ENCODE measurements around the gene S1PR1. TPM values are rescaled to one million over a fixed set of nuclear protein-coding genes. Genes with fewer than 3 reads are reported as not detected.
A peak's percentile ranks its signal among the peaks of the same experiment; 100 is the strongest.

Gene S1PR1
- total and polyA plus RNA-seq, 2 donors (not counting 3 experiments of a cell fraction or from before 2014, with no cell fraction given), result 137 to 387 TPM

DNA sequence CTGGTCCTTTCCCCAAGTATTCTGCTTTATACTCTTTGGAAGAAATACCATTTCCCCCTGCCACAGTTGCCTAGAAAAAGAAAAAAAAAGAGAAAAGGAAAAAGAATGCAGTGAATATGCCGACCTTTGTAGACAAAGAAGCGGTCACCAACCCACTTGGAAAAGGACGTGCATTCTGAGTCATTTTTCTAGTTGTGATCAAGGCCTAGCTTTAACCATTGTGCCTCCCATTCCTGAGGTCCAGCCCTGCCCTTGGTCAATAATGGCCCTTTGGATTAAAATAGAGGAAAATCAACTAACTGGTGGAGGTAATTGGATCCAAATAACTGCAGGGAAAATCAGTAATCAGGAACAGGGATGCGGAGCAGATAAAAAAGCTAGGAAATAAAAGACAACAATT lies 24.8 kb downstream of the S1PR1 start:
- peak overlapping the region; percentile 83 for H3K27ac ChIP-seq (ENCODE audit: insufficient read depth, low read depth, low read length)
- intact Hi-C loops (cut with micrococcal nuclease), result loop anchor here (1.0 kb wide), 1 partner anchor 27 kb away; no protein-coding TSS in a partner anchor
- no peaks in the 10 kb centered on the region for H3K9me3 ChIP-seq (replicated peaks; ENCODE audit: control insufficient read depth, insufficient read depth, low read length)
- DNase-seq (ENCODE audit: low read depth, low spot score) (peak; percentile 49), FAIRE-seq (no peak)
- H3K4me3 ChIP-seq (replicated peaks in 1 of 3; ENCODE audit: insufficient read depth in 1 of 3, low read depth in 1 of 3, low read length in 3 of 3), result no peak overlapping the region
- H3K79me2 ChIP-seq (ENCODE audit: control insufficient read depth, insufficient read depth, low read length), result no peaks in the 10 kb centered on the region
- dilution Hi-C loops (cut with MboI; ENCODE audit: extremely low pct_ligation_motif_present, low sequenced_read_pairs), result no loop called here
- CTCF ChIA-PET, result interaction anchor here (1.1 to 3.4 kb wide), 4 partner anchors 11 to 27 kb away, joined by 3 to 16 read pairs (median 4); no protein-coding TSS in a partner anchor
- TF ChIP-seq FOS (IDR thresholded peaks at IDR 0.05; ENCODE audit: borderline replicate concordance, insufficient read depth, low read length) (peak; percentile 52), POLR2AphosphoS5 (IDR thresholded peaks at IDR 0.05; ENCODE audit: insufficient read depth, low read depth, low read length) (no peak)
- TF ChIP-seq, protein P1, sequence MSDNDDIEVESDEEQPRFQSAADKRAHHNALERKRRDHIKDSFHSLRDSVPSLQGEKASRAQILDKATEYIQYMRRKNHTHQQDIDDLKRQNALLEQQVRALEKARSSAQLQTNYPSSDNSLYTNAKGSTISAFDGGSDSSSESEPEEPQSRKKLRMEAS (IDR thresholded peaks at IDR 0.05; ENCODE audit: insufficient read depth, insufficient read length), result no peak
- no TSS peak for BruUV-seq (replicated peaks)
- peak overlapping the region; percentile 92 for H2AFZ ChIP-seq (ENCODE audit: low read depth, low read length)
- no peaks in the 10 kb centered on the region for H4K20me1 ChIP-seq (replicated peaks; ENCODE audit: control insufficient read depth, extremely low read depth, insufficient read depth, low read length)
- H3K4me1 ChIP-seq (ENCODE audit: control insufficient read depth, extremely low read depth, insufficient read depth, low read length), result peaks cover 59% of the 10 kb centered on the region
- H3K4me2 ChIP-seq (ENCODE audit: insufficient read depth, low read length), result peak overlapping the region; percentile 9
- peak overlapping the region; percentile 2 for H3K9ac ChIP-seq (replicated peaks; ENCODE audit: extremely low read depth, insufficient read depth, low read length)
- H3K27me3 ChIP-seq (ENCODE audit: control insufficient read depth in 2 of 2, insufficient read depth in 2 of 2, low read length in 2 of 2), result no peaks in the 10 kb centered on the region
- POLR2A ChIA-PET, result interaction anchor here (0.7 to 1.3 kb wide), 2 partner anchors 10 to 23 kb away, joined by 3 read pairs; no protein-coding TSS in a partner anchor
- no peaks in the 10 kb centered on the region for H3K36me3 ChIP-seq (ENCODE audit: control insufficient read depth in 2 of 2, extremely low read depth in 1 of 2, insufficient read depth in 2 of 2, low read length in 2 of 2)
- H3K9me1 ChIP-seq (replicated peaks; ENCODE audit: control insufficient read depth, extremely low read depth, insufficient read depth, low read length), result no peaks in the 10 kb centered on the region

DNA sequence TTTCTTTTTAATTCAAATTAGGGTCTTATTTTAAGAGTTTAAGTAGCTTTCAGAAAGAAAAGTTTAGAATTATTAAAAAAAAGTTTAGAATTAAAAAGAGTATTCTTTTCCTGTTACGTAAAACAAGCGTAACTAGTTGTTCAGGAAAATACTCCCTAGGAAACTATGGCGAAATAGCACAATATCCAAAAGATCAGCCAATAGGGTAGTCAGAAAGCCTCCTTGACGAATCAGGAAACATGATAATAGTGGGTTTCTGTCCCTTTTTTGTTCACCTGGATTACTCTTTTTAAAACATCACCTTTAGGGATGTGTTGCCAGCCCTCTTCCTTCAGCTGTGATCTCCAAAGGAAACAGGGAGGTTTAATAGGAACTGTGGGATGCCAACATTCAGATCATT lies 25.2 kb downstream of the S1PR1 start:
- Histone ChIP-seq H3K4me1 (ENCODE audit: control insufficient read depth, extremely low read depth, insufficient read depth, low read length) (peaks cover 59% of the 10 kb centered on the region), H3K36me3 (ENCODE audit: control insufficient read depth in 2 of 2, extremely low read depth in 1 of 2, insufficient read depth in 2 of 2, low read length in 2 of 2) (no peaks in the 10 kb centered on the region), H3K9me1 (replicated peaks; ENCODE audit: control insufficient read depth, extremely low read depth, insufficient read depth, low read length) (no peaks in the 10 kb centered on the region), H3K27me3 (ENCODE audit: control insufficient read depth in 2 of 2, insufficient read depth in 2 of 2, low read length in 2 of 2) (no peaks in the 10 kb centered on the region), H3K27ac (ENCODE audit: insufficient read depth, low read depth, low read length) (peak overlapping the region; percentile 83), H2AFZ (ENCODE audit: low read depth, low read length) (peak overlapping the region; percentile 87), H3K9ac (replicated peaks; ENCODE audit: extremely low read depth, insufficient read depth, low read length) (peak overlapping the region; percentile 2), H3K79me2 (ENCODE audit: control insufficient read depth, insufficient read depth, low read length) (no peaks in the 10 kb centered on the region), H4K20me1 (replicated peaks; ENCODE audit: control insufficient read depth, extremely low read depth, insufficient read depth, low read length) (no peaks in the 10 kb centered on the region), H3K4me3 (replicated peaks in 1 of 3; ENCODE audit: insufficient read depth in 1 of 3, low read depth in 1 of 3, low read length in 3 of 3) (no peak overlapping the region), H3K4me2 (ENCODE audit: insufficient read depth, low read length) (peak overlapping the region; percentile 9), H3K9me3 (replicated peaks; ENCODE audit: control insufficient read depth, insufficient read depth, low read length) (no peaks in the 10 kb centered on the region)
- no TSS peak for BruUV-seq (replicated peaks)
- intact Hi-C loops (cut with micrococcal nuclease), result loop anchor here (1.0 kb wide), 1 partner anchor 26 kb away; no protein-coding TSS in a partner anchor
- TF ChIP-seq GATA2 (IDR thresholded peaks at IDR 0.05; ENCODE audit: insufficient read depth, insufficient read length, low read depth, low read length), result no peak
- TF ChIP-seq POLR2AphosphoS5 (IDR thresholded peaks at IDR 0.05; ENCODE audit: insufficient read depth, low read depth, low read length), result no peak
- TF ChIP-seq EZH2 (IDR thresholded peaks at IDR 0.05; ENCODE audit: borderline replicate concordance, low read depth, low read length, severe bottlenecking), result no peak
- TF ChIP-seq POLR2A (IDR thresholded peaks at IDR 0.05; ENCODE audit: low read depth, low read length), result no peak
- TF ChIP-seq MYC (IDR thresholded peaks at IDR 0.05; ENCODE audit: low read depth, low read length), result no peak
- TF ChIP-seq, protein P2, sequence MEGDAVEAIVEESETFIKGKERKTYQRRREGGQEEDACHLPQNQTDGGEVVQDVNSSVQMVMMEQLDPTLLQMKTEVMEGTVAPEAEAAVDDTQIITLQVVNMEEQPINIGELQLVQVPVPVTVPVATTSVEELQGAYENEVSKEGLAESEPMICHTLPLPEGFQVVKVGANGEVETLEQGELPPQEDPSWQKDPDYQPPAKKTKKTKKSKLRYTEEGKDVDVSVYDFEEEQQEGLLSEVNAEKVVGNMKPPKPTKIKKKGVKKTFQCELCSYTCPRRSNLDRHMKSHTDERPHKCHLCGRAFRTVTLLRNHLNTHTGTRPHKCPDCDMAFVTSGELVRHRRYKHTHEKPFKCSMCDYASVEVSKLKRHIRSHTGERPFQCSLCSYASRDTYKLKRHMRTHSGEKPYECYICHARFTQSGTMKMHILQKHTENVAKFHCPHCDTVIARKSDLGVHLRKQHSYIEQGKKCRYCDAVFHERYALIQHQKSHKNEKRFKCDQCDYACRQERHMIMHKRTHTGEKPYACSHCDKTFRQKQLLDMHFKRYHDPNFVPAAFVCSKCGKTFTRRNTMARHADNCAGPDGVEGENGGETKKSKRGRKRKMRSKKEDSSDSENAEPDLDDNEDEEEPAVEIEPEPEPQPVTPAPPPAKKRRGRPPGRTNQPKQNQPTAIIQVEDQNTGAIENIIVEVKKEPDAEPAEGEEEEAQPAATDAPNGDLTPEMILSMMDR (IDR thresholded peaks at IDR 0.05; ENCODE audit: extremely low read depth in 1 of 2, insufficient read depth in 1 of 2, low read depth in 1 of 2, low read length in 2 of 2), result no peak
- no peak for TF ChIP-seq FOS (IDR thresholded peaks at IDR 0.05; ENCODE audit: borderline replicate concordance, insufficient read depth, low read length)
- TF ChIP-seq, protein P1 (IDR thresholded peaks at IDR 0.05; ENCODE audit: insufficient read depth, insufficient read length), result no peak
- no peak for TF ChIP-seq JUN (IDR thresholded peaks at IDR 0.05; ENCODE audit: borderline replicate concordance, insufficient read depth, insufficient read length, low read depth)
- no peak for FAIRE-seq
- POLR2A ChIA-PET, result interaction anchor here (0.7 to 1.3 kb wide), 2 partner anchors 11 to 23 kb away, joined by 3 read pairs; no protein-coding TSS in a partner anchor
- dilution Hi-C loops (cut with MboI; ENCODE audit: extremely low pct_ligation_motif_present, low sequenced_read_pairs), result no loop called here
- no peak for DNase-seq (ENCODE audit: low read depth, low spot score)
- CTCF ChIA-PET, result interaction anchor here (0.8 to 3.4 kb wide), 4 partner anchors 9 to 26 kb away, joined by 3 to 16 read pairs (median 4); no protein-coding TSS in a partner anchor

Measured in endothelial cell of umbilical vein (primary cell).